Fibroblast of lung (primary cell): ENCODE measurements around the gene GBX2.

Experiments used
- EZH2 ChIP-seq: IDR thresholded peaks from 2 replicates; pipeline ENCODE4 v1.5.1; 2012; ENCODE audit warnings: low read length, control low read depth, mild to moderate bottlenecking; ENCODE audit errors: missing control alignments
- TF ChIP-seq, protein P1 (sequence below), 2 donors: IDR thresholded peaks in 1 of 2; conservative IDR thresholded peaks in 1 of 2; 1 replicate in 1 of 2; 2 replicates in 1 of 2; pipeline ENCODE4 v1.5.1; 2011 to 2012; ENCODE audit warnings: low read length in 2 of 2, control low read depth in 1 of 2, inconsistent platforms in 1 of 2, low read depth in 1 of 2, mild to moderate bottlenecking in 1 of 2

DNA sequence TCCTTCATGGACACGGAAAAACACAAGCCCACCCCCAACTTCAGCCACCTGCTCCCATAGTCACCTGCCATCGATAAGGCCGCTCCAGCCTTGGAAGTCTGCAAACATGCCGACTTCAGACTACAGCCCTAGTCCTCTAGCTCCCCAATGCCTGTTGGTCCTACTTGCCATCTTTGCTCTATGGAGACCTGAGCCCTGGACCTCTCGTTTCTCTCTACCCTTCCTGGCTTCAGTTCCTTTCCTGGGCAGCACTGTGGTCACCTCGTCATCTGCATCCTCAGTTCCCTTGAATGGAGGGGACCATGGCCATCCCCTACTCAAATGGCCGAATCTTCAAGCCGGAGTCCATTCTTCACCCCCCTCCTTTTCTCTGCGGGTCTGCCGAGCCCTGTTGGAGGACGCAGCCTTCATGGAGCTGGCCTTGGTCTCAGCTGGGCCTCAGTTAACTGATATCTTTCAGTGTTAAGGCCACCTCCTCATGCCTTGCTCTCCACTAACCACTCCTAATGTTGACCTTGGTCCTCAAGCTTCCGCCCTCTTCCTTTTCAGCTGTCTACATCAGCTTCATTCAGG is 47.7 kb upstream of the GBX2 start:
- TF ChIP-seq, protein P1, sequence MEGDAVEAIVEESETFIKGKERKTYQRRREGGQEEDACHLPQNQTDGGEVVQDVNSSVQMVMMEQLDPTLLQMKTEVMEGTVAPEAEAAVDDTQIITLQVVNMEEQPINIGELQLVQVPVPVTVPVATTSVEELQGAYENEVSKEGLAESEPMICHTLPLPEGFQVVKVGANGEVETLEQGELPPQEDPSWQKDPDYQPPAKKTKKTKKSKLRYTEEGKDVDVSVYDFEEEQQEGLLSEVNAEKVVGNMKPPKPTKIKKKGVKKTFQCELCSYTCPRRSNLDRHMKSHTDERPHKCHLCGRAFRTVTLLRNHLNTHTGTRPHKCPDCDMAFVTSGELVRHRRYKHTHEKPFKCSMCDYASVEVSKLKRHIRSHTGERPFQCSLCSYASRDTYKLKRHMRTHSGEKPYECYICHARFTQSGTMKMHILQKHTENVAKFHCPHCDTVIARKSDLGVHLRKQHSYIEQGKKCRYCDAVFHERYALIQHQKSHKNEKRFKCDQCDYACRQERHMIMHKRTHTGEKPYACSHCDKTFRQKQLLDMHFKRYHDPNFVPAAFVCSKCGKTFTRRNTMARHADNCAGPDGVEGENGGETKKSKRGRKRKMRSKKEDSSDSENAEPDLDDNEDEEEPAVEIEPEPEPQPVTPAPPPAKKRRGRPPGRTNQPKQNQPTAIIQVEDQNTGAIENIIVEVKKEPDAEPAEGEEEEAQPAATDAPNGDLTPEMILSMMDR (conservative IDR thresholded peaks at IDR 0.05 in 1 of 2, IDR thresholded peaks at IDR 0.05 in 1 of 2; ENCODE audit: low read depth in 1 of 2, low read length in 2 of 2): no peak
- no peak for TF ChIP-seq EZH2
